Measurements from ENCODE around the gene FGF14.

Gene FGF14

DNA sequence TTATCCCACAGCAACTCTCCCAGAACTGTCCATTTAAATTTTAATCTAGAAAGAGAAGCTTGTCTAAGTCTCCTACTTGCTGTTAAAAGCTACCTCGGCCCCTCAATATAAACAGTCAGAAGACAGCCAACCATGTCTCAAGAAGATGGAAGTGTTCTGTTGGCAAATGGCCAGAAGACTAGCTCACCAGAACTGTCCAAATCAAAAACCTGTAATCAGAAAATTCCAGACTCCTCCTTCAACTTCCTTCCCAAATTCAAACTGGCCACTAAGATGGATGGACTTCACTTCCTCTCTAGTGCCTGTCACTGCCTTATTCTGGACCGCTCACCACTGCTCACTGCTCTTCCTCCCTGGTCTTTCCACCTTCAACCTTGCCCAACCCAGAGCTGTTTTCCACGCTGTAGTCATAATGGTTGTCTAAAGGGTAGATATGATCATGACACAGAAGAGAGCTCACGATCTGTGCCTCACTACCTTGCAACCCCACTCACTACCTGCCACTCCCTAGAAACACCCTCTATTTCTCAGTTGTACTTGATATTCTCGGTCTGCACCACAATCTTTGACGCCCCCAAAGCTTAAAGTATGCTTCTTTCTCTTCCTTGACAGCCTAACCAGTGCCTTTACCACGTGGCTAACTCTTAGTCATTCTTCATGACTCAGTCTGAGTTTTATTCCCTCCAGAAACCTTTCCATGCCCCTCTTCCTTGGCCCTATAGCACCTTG is 9.2 kb downstream of the FGF14 start:
- DNase-seq (ENCODE audit: low spot score) = no peak
- TF ChIP-seq, protein P1, sequence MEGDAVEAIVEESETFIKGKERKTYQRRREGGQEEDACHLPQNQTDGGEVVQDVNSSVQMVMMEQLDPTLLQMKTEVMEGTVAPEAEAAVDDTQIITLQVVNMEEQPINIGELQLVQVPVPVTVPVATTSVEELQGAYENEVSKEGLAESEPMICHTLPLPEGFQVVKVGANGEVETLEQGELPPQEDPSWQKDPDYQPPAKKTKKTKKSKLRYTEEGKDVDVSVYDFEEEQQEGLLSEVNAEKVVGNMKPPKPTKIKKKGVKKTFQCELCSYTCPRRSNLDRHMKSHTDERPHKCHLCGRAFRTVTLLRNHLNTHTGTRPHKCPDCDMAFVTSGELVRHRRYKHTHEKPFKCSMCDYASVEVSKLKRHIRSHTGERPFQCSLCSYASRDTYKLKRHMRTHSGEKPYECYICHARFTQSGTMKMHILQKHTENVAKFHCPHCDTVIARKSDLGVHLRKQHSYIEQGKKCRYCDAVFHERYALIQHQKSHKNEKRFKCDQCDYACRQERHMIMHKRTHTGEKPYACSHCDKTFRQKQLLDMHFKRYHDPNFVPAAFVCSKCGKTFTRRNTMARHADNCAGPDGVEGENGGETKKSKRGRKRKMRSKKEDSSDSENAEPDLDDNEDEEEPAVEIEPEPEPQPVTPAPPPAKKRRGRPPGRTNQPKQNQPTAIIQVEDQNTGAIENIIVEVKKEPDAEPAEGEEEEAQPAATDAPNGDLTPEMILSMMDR (IDR thresholded peaks at IDR 0.05; ENCODE audit: extremely low read depth, missing control alignments) = no peak

DNA sequence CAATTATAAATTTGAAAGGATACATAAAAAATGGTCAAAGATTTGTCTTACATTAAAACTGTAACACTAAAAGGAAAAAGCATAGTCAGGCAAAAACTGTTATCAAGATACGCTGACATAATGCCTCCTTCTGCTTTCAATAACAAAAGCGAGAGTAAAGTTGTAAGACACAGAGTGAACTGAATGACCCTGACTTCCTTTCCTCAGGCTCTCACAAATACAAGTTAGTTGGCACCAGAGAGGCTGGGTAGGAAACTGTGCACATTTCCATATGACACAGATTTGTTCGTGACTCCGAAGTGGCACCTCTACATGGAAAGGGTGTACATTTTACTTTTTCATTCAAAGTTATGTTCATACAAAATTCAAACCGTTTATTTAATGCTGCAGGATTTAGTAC is 15.4 kb downstream of the FGF14 start:
- DNase-seq (ENCODE audit: low spot score) = no peak
- TF ChIP-seq, protein P1 (IDR thresholded peaks at IDR 0.05; ENCODE audit: extremely low read depth, missing control alignments) = no peak

DNA sequence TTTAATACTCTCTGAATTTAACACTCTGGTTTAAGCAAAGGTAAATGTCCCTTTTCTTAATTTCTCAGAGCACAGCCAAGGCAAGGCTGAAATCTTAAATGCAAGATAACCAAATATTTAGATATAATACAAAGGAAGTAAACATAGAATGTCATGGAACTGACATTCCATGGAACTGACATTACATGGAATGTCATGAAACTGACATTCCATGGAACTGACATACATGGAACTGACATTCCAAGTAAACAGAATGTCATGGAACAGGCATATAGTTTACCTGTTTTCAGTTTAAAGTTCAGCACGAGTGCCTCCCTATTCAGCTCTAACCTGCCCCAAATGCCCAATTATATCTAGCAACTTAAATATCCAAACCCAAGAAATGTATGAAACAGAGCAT is 21.8 kb downstream of the FGF14 start:
- TF ChIP-seq, protein P1 (IDR thresholded peaks at IDR 0.05; ENCODE audit: extremely low read depth, missing control alignments) = no peak
- DNase-seq (ENCODE audit: low spot score) = no peak

DNA sequence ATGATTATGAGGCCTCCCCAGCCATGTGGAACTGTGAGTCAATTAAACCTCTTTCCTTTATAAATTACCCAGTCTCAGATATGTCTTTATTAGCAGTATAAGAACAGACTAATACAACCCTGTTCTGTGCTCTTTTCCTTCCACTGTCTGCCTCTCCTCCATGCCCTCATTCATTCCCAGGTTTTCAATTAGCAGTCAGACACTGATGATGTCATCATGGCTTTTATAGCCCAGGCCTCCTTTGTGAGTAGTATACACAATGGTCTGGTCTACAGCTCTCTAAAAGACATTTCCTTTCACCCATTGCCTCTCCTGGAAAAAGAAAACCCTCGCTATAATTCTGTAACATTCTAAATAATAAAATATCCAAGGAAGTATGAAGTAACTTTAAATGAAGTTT is 25.5 kb downstream of the FGF14 start:
- no peak for DNase-seq (ENCODE audit: low spot score)
- TF ChIP-seq, protein P1 (IDR thresholded peaks at IDR 0.05; ENCODE audit: extremely low read depth, missing control alignments) = no peak

DNA sequence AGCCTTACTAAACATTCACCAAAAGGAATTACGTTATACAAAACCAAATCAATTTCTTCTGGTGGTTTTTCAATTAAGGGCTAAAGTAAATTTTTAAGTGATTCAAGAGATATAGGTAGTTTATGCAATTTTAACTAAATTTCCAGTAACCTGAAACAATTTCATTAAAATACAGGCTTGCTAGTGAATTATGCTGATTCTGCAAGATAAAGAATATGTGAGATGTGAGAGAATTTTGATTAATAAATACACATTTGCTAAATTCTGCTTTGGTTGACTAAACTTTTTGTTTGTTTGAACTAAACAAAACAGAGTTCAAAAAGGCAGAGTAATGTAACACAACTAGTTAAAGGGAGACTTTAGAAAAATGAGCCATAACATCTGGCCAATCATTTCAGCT is 27.1 kb downstream of the FGF14 start:
- no peak for DNase-seq (ENCODE audit: low spot score)
- TF ChIP-seq, protein P1 (IDR thresholded peaks at IDR 0.05; ENCODE audit: extremely low read depth, missing control alignments) = no peak

DNA sequence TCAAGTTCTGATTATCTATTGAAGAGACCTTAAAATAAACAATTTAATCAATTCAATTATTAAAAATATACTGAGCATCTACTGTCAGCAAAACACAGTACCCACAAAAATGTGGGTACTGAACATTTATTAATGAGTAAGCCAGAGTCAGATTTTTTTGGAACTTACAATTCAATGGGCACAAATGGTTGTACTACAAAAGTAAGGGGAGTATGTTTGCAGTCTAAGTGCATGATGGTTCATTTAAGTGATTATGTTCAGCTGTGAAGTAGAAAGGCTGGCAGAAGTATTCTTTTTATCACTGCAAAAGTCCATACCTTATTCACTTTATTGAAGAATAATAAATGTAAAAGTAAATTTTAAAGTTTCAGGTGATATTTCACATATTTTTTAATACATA is 27.6 kb downstream of the FGF14 start:
- TF ChIP-seq, protein P1 (IDR thresholded peaks at IDR 0.05; ENCODE audit: extremely low read depth, missing control alignments) = no peak
- DNase-seq (ENCODE audit: low spot score) = no peak

DNA sequence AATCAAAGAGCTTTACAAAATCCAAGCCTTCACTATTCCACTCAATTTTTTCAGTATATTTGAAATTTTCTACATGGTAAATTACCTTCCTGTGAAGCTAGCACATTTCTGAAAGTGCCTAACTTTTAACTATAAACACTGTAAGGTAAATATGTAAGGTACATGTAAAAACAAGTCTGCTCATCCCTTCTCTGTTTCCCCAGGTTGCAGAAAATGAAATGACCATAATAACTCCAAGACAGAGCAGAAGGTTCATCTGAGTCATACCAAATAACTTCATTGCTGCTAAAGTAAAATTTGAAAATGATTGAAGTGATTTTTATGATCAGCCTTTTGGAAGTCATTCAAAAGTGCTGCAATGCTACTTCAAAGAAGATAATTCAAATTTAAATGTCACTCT is 28.6 kb downstream of the FGF14 start:
- no peak for DNase-seq (ENCODE audit: low spot score)
- TF ChIP-seq, protein P1 (IDR thresholded peaks at IDR 0.05; ENCODE audit: extremely low read depth, missing control alignments) = no peak

Measured in GM20000 (cell line).